Coronary artery (tissue), 2 donors: ENCODE data around the gene INPP5K.
"Not testable (repeated sequence)": the region's sequence is repeated elsewhere in the genome, so short reads cannot be mapped to it uniquely, and the experiment has no call there.

Experiments
- DNase-seq: peaks from one replicate; pipeline ENCODE4 v3.0.0-alpha.2; 2017; ENCODE audit warnings: low spot score
- H3K27ac ChIP-seq, 2 donors: fragments of 200-600 bp; sonication (generic); one replicate each; pipeline ENCODE4 v1.5.1; 2016 to 2019
- H3K4me3 ChIP-seq: fragments of 200-600 bp; sonication (generic); 2 replicates; pipeline ENCODE4 v1.5.1; 2016; ENCODE audit warnings: mild to moderate bottlenecking, moderate library complexity
- CTCF ChIP-seq: fragments of 200-600 bp; sonication (generic); IDR thresholded peaks from one replicate; pipeline ENCODE4 v1.5.1; 2019; ENCODE audit warnings: antibody characterized with exemption

The INPP5K gene

GRCh38 chr17:1462164-1463112, 54.0 kb downstream of the INPP5K start:
- H3K4me3 ChIP-seq = no peak overlapping the region
- TF ChIP-seq CTCF = no peak
- no peak overlapping the region for H3K27ac ChIP-seq
- no peak for DNase-seq

GRCh38 chr17:1461198-1461944, 55.0 kb downstream of the INPP5K start:
- H3K4me3 ChIP-seq = no peak overlapping the region
- DNase-seq = no peak
- TF ChIP-seq CTCF = no peak
- peak overlapping the region in 1 of 2 donors; percentile 35 for H3K27ac ChIP-seq

GRCh38 chr17:1460233-1460632, 56.2 kb downstream of the INPP5K start:
- TF ChIP-seq CTCF = no peak
- Histone ChIP-seq H3K4me3 (no peak overlapping the region), H3K27ac (peak overlapping the region; percentile 63 to 82)
- peak; percentile 95 for DNase-seq

GRCh38 chr17:1455797-1456599, 60.4 kb downstream of the INPP5K start, which contains the start of gene CRK:
CRK (minus strand) TSS chr17:1456232; CDS start chr17:1456117, 115 bp downstream.
- TF ChIP-seq CTCF = no peak
- Histone ChIP-seq H3K4me3 (peak within 1 kb of the TSS; percentile 91), H3K27ac (peak within 1 kb of the TSS; percentile 88 to 93)
- DNase-seq = peak; percentile 97

- peak overlapping the region; percentile 88 to 93 for H3K27ac ChIP-seq
- peak; percentile 37 for TF ChIP-seq CTCF
- peak; percentile 88 for DNase-seq
- H3K4me3 ChIP-seq = peak overlapping the region; percentile 91
These were observed 61.1 kb downstream of the INPP5K start for GRCh38 chr17:1455291-1455796.

- no peak for DNase-seq
- Histone ChIP-seq H3K4me3 (peak overlapping the region; percentile 91), H3K27ac (peak overlapping the region; percentile 88 to 93)
- no peak for TF ChIP-seq CTCF
These were observed 61.9 kb downstream of the INPP5K start for GRCh38 chr17:1454541-1454940.

- not testable (repeated sequence) for H3K27ac ChIP-seq, DNase-seq, H3K4me3 ChIP-seq
These were observed 62.7 kb downstream of the INPP5K start for GRCh38 chr17:1453694-1454093.
